ENCODE results near the gene GATC. TPM values are rescaled to one million over a fixed set of nuclear protein-coding genes. Genes with fewer than 3 reads are reported as not detected.

Gene GATC
- total RNA-seq, 4 donors from 2014 or later, result 18.6 to 37.1 (median 27.3) TPM

DNA sequence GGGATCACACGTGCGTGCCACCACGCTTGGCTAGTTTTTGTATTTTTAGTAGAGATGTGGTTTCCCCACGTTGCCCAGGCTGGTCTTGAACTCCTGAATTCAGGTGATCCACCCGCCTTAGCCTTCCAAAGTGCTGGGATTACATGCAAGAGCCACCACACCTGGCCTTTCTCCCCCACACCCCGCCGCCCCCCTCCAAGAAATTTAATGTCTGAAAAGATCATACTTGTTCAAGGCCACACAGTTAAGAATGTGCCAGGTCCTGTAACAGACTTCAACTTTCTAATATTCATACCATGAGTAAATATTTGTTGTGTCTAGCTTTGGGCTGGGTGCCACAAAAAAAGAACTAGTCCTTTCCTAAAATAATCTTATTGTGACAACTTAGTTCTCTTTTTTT, 9.1 kb downstream of the GATC start:
- H3K4me3 ChIP-seq, result no peak overlapping the region
- peaks cover 0 to 54% (median 0%) of the 10 kb centered on the region in 3 donors for H3K36me3 ChIP-seq
- no peak overlapping the region for H3K27ac ChIP-seq
- no peaks in the 10 kb centered on the region for H3K9me3 ChIP-seq
- TF ChIP-seq POLR2A (IDR thresholded peaks at IDR 0.05), result no peak
- TF ChIP-seq, protein P1, sequence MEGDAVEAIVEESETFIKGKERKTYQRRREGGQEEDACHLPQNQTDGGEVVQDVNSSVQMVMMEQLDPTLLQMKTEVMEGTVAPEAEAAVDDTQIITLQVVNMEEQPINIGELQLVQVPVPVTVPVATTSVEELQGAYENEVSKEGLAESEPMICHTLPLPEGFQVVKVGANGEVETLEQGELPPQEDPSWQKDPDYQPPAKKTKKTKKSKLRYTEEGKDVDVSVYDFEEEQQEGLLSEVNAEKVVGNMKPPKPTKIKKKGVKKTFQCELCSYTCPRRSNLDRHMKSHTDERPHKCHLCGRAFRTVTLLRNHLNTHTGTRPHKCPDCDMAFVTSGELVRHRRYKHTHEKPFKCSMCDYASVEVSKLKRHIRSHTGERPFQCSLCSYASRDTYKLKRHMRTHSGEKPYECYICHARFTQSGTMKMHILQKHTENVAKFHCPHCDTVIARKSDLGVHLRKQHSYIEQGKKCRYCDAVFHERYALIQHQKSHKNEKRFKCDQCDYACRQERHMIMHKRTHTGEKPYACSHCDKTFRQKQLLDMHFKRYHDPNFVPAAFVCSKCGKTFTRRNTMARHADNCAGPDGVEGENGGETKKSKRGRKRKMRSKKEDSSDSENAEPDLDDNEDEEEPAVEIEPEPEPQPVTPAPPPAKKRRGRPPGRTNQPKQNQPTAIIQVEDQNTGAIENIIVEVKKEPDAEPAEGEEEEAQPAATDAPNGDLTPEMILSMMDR (IDR thresholded peaks at IDR 0.05), result no peak
- H3K27me3 ChIP-seq, result no peaks in the 10 kb centered on the region
- no peaks in the 10 kb centered on the region for H3K4me1 ChIP-seq
- DNase-seq, result no peak

DNA sequence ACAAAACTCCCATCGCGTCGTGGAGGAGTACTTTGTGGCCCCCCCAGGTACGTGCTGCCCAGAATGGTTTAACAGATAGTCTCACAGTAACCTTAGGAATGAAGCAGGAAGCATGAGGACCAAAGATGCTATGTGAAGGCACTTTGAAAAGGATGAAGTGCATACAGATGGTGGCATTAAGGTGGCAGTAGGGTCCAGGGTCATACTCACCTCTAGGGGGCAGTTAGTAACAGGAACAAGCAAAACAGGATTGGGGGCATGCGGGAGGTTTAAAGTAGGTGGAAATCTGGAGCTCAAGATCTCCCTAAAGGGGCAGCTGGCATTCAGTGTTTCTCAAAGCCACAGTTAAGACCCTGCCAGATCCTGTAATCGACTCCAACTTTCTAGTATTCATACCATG, 10.9 kb downstream of the GATC start:
- Histone ChIP-seq H3K36me3 (peaks cover 0 to 72% (median 0%) of the 10 kb centered on the region in 3 donors), H3K9me3 (no peaks in the 10 kb centered on the region), H3K4me3 (no peak overlapping the region), H3K27me3 (no peaks in the 10 kb centered on the region), H3K27ac (no peak overlapping the region), H3K4me1 (no peaks in the 10 kb centered on the region)
- no peak for DNase-seq
- no peak for TF ChIP-seq POLR2A (IDR thresholded peaks at IDR 0.05)
- TF ChIP-seq, protein P1 (IDR thresholded peaks at IDR 0.05), result no peak

DNA sequence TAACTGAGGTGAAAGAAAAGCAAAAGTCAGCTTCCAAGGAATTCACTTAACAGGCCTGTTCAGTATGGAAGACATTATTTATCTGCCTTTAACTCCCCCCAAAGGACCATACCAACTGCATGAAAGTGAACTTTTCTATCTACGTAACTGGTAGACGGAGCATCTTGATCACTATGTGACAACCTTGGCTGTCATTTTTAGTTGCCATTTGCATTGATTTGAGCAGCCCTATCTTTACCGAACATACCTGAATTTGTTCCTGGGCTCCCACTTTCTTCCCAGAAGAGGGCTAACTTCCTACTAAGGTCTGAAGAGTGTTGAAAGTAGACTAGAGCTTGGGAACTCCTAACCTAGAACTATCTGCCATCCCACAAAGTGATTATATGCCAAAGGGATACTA, 13.9 kb downstream of the GATC start:
- Histone ChIP-seq H3K4me3 (no peak overlapping the region), H3K27ac (no peak overlapping the region), H3K36me3 (peaks cover 0 to 97% (median 0%) of the 10 kb centered on the region in 3 donors), H3K4me1 (no peaks in the 10 kb centered on the region), H3K27me3 (no peaks in the 10 kb centered on the region), H3K9me3 (no peaks in the 10 kb centered on the region)
- DNase-seq, result no peak
- TF ChIP-seq, protein P1 (IDR thresholded peaks at IDR 0.05), result no peak
- TF ChIP-seq POLR2A (IDR thresholded peaks at IDR 0.05), result no peak

DNA sequence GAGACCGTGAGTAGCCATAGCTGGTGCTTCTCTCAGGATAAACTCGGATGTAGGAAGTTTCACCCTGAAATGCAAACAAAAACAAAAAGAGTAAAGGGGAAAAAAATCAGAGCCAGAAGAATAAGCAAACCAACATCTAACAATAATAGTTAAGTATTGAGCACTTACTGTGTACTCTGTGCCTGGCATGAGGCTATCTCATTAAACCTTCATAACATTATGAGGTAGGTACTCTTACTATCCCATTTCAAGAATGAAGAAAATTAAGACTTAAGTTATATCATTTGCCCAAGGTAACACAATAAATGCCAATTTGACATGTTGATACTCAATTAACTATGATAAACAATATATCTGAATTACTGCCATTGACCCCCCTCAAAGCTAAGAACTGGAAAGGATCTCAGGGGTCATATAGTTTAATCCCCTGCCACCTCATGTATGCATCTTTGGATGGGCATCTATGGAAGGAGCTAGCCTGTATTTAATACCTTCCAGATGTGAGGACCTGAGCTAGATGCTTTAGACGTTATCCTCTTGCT, 15.9 kb downstream of the GATC start:
- H3K27ac ChIP-seq, result no peak overlapping the region

DNA sequence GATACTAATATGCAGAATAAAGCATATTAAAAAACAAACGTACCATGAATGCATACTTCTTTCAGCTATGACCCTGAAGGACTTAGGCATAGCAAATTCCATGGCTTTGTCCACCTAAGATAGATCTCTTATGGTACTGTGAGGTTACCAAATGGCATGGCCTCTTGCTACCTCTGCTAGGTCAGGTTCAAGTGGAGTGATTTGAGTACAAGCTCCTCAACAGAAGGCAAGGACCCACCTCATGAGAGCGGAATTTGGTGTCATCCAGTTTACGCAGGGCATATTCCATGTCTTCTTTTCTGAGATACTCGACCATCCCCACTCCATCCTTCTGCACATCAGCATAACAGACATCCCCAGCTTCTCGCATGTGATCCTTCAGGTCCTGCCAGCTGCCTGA, 17.5 kb downstream of the GATC start:
- H3K36me3 ChIP-seq, result peaks cover 0 to 70% (median 0%) of the 10 kb centered on the region in 3 donors
- no peak for TF ChIP-seq POLR2A (IDR thresholded peaks at IDR 0.05)
- TF ChIP-seq, protein P1 (IDR thresholded peaks at IDR 0.05), result no peak

More for the DNA sequence above, 15.9 kb downstream of the GATC start:
- Histone ChIP-seq H3K4me1 (peaks cover 0 to 3% (median 0%) of the 10 kb centered on the region in 4 donors), H3K4me3 (no peak overlapping the region), H3K9me3 (no peaks in the 10 kb centered on the region), H3K36me3 (peaks cover 0 to 85% (median 0%) of the 10 kb centered on the region in 3 donors), H3K27me3 (no peaks in the 10 kb centered on the region)
- TF ChIP-seq POLR2A (IDR thresholded peaks at IDR 0.05), result no peak
- TF ChIP-seq, protein P1 (IDR thresholded peaks at IDR 0.05), result no peak
- no peak for DNase-seq

More for the DNA sequence above, 17.5 kb downstream of the GATC start:
- Histone ChIP-seq H3K4me1 (peaks cover 0 to 4% (median 0%) of the 10 kb centered on the region in 4 donors), H3K9me3 (no peaks in the 10 kb centered on the region), H3K27ac (no peak overlapping the region), H3K27me3 (no peaks in the 10 kb centered on the region), H3K4me3 (no peak overlapping the region)
- no peak for DNase-seq

Measured in Peyer's patch (tissue), 4 donors.